ENCODE results near the gene ME3.
A peak's percentile ranks its signal among the peaks of the same experiment; 100 is the strongest.

The ME3 gene

DNA sequence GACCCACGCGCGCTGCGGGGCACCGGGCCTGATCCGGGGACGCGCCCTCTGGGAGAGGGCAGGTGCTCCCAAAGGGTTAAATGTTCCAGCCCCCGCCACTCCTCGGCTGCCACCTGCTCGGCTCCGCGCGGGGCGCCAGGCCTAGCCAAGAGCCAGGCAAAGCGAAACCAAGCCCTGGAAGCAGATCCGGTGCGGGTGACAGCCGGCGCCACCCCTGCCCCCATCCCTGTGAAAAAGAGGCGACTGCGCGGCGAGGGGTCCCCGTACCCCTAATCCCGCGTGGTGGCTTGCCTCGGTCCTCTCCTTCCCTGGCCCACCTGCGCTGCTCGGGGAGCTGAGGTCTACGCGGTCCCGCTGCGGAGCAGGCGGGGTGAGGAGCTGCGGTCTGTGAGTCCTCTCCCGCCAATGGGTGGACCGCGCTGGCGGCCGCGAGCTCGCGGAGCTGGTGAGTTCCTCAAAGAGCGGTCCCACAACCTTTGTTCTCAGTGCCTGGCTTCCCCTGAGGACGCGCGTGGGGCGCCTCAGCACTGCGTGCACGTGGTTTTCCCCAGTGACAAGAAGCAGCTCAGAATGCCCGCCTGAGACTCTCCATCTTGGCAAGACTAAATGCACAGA, at the start of gene ME3:
TSS of gene ME3 (minus strand) at position 610 of the 615 bp plus-strand sequence.
- ATAC-seq (peak; percentile 16), DNase-seq (peak; percentile 31)
- H3K36me3 Mint-ChIP-seq (ENCODE audit: low read depth) = no peaks in the 10 kb centered on the region
- H3K4me1 Mint-ChIP-seq = peaks cover 8% of the 10 kb centered on the region
- H3K27me3 Mint-ChIP-seq = peaks cover 48% of the 10 kb centered on the region
- H3K4me3 Mint-ChIP-seq = peak within 1 kb of the TSS; percentile 70
- H3K9me3 Mint-ChIP-seq = no peaks in the 10 kb centered on the region
- H3K27ac Mint-ChIP-seq = peak within 1 kb of the TSS; percentile 13

DNA sequence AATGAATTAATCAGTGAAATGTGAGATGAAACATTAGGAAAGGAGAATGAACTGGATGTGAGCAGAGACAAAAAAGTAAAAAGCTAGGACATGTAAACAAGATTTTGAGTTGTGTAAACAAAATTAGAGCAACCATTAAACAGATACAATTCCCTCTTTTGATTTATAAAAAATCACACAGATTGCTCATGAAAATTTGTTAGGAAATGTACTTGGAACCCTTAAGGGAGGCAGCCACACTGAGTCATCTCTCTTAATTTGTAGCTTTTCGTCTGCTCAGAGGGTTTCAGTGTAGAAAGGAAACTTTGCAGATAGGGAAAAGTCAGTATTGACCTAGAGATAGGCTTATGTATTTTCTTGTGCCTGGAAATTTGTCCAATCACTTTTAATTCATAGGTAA, 49.6 kb upstream of the ME3 start:
- Mint-ChIP-seq H3K27me3 (peaks cover 10% of the 10 kb centered on the region), H3K9me3 (peaks cover 21% of the 10 kb centered on the region), H3K36me3 (ENCODE audit: low read depth) (no peaks in the 10 kb centered on the region), H3K4me3 (no peak overlapping the region), H3K27ac (no peak overlapping the region), H3K4me1 (no peaks in the 10 kb centered on the region)
- DNase-seq = no peak
- ATAC-seq = no peak

GRCh38 chr11:86720546-86720945, 48.1 kb upstream of the ME3 start:
- ATAC-seq (no peak), DNase-seq (no peak)
- Mint-ChIP-seq H3K4me1 (no peaks in the 10 kb centered on the region), H3K4me3 (no peak overlapping the region), H3K27me3 (peaks cover 10% of the 10 kb centered on the region), H3K27ac (no peak overlapping the region), H3K9me3 (peaks cover 21% of the 10 kb centered on the region), H3K36me3 (ENCODE audit: low read depth) (no peaks in the 10 kb centered on the region)

DNA sequence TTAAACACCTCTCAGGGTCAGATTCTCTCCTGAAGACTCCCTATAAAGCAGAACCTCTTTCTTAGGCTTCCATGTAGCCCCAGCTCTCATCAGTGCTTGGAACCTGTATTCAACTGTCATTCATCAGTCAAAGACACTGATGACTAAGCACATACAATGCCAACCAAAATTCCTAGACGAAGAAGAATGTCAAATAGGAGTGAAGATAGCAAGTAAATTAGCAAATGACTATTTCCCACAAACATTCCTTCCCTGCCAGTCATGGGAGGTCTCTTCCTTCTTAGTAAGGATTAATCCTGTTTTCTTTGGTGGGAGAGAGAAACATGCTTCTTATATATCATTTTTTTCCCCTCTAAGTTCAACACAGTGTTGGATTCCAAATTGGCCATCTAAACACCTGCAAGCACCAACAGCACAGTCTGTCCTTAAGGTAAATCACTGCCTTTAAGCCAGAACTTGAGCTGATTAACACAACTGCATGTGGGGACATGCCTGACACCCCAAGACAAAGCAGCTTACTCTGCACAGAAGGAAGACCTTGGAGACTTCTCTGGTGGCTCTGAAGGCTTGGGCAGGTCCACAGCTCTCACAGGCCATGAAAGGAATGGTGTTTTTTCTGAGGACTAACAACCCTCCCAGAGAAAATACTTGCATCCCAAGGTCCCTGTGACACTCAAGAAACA, 47.5 kb upstream of the ME3 start:
- ATAC-seq = no peak
- DNase-seq = no peak

DNA sequence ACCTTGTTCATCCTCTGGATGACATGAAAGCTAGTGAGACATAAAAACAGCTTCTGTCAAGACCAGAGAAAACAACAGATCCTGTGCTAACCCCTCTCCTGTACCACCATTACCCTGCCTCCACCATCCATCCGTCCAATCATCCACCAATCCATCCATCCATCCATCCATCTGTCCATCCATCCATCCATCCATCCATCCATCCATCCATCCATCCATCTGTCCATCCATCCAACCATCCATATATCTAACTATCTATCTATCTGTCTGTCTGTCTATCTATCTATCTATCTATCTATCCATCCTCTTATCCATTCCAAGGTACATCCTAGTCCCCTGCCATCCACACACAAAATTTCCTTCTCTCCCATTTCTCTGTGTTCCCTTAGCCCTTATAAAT, 46.6 kb upstream of the ME3 start:
- Mint-ChIP-seq H3K27ac (no peak overlapping the region), H3K27me3 (peaks cover 10% of the 10 kb centered on the region), H3K9me3 (peaks cover 21% of the 10 kb centered on the region), H3K4me1 (no peaks in the 10 kb centered on the region), H3K4me3 (no peak overlapping the region), H3K36me3 (ENCODE audit: low read depth) (no peaks in the 10 kb centered on the region)
- DNase-seq = no peak
- ATAC-seq = no peak

More for the DNA sequence above, 47.5 kb upstream of the ME3 start:
- H3K27me3 Mint-ChIP-seq = peaks cover 10% of the 10 kb centered on the region
- H3K4me1 Mint-ChIP-seq = no peaks in the 10 kb centered on the region
- H3K27ac Mint-ChIP-seq = no peak overlapping the region
- H3K9me3 Mint-ChIP-seq = peaks cover 21% of the 10 kb centered on the region
- H3K4me3 Mint-ChIP-seq = no peak overlapping the region
- no peaks in the 10 kb centered on the region for H3K36me3 Mint-ChIP-seq (ENCODE audit: low read depth)

DNA sequence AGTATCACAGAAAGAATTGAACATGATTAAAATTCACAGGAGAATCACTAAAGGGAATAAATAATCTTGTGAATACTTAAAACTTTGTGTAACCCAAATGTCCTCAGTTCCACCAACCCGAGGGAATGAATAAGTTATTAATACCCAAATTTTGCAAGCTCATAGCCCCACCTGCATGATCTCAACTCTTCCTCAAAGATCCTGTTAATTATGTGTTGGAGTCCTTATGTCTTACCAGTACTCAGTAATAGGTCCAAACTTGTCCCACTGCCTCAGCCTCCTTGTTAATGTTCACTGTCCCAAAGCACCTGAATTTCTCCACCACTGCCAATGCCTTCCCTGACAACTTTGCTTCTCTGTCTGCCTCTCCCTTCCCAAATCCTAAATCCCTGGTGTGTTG, 46.1 kb upstream of the ME3 start:
- no peak for ATAC-seq
- Mint-ChIP-seq H3K4me1 (no peaks in the 10 kb centered on the region), H3K36me3 (ENCODE audit: low read depth) (no peaks in the 10 kb centered on the region), H3K4me3 (no peak overlapping the region), H3K9me3 (peaks cover 20% of the 10 kb centered on the region), H3K27ac (no peak overlapping the region), H3K27me3 (peaks cover 10% of the 10 kb centered on the region)
- DNase-seq = no peak

GRCh38 chr11:86717817-86718501, 45.5 kb upstream of the ME3 start:
- Mint-ChIP-seq H3K4me1 (no peaks in the 10 kb centered on the region), H3K27me3 (peaks cover 10% of the 10 kb centered on the region), H3K36me3 (ENCODE audit: low read depth) (no peaks in the 10 kb centered on the region), H3K9me3 (peaks cover 15% of the 10 kb centered on the region), H3K27ac (no peak overlapping the region), H3K4me3 (no peak overlapping the region)
- ATAC-seq (no peak), DNase-seq (no peak)

DNA sequence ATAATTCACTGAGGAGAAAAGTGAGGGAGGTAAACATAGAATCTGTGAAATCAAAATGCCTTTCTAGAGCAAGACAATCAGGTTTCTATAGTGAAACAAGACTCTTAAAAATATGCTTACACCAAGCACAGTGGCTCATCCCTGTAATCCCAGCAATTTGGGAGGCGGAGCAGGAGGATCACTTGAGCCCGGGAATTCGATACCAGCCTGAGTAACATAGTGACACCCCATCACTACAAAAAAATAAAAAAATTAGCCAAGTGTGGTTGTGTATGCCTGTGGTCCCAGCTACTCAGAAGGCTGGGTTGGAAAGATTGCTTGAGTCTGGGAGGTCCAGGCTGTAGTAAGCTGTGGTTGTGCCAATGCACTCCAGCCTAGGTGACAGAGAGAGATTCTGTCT, 43.2 kb upstream of the ME3 start:
- DNase-seq (no peak), ATAC-seq (no peak)
- H3K27me3 Mint-ChIP-seq = peaks cover 8% of the 10 kb centered on the region
- H3K4me3 Mint-ChIP-seq = no peak overlapping the region
- no peak overlapping the region for H3K27ac Mint-ChIP-seq
- no peaks in the 10 kb centered on the region for H3K4me1 Mint-ChIP-seq
- no peaks in the 10 kb centered on the region for H3K9me3 Mint-ChIP-seq
- no peaks in the 10 kb centered on the region for H3K36me3 Mint-ChIP-seq (ENCODE audit: low read depth)

- ATAC-seq (no peak), DNase-seq (no peak)
- H3K27me3 Mint-ChIP-seq = peaks cover 6% of the 10 kb centered on the region
- H3K4me1 Mint-ChIP-seq = no peaks in the 10 kb centered on the region
- peaks cover 4% of the 10 kb centered on the region for H3K9me3 Mint-ChIP-seq
- no peak overlapping the region for H3K4me3 Mint-ChIP-seq
- H3K36me3 Mint-ChIP-seq (ENCODE audit: low read depth) = no peaks in the 10 kb centered on the region
- no peak overlapping the region for H3K27ac Mint-ChIP-seq
Observed at GRCh38 chr11:86713552-86713951, 41.1 kb upstream of the ME3 start.

GRCh38 chr11:86710936-86711335, 38.5 kb upstream of the ME3 start:
- Mint-ChIP-seq H3K27ac (no peak overlapping the region), H3K9me3 (peaks cover 4% of the 10 kb centered on the region), H3K4me1 (no peaks in the 10 kb centered on the region), H3K4me3 (no peak overlapping the region), H3K27me3 (peaks cover 9% of the 10 kb centered on the region), H3K36me3 (ENCODE audit: low read depth) (no peaks in the 10 kb centered on the region)
- ATAC-seq (no peak), DNase-seq (no peak)

DNA sequence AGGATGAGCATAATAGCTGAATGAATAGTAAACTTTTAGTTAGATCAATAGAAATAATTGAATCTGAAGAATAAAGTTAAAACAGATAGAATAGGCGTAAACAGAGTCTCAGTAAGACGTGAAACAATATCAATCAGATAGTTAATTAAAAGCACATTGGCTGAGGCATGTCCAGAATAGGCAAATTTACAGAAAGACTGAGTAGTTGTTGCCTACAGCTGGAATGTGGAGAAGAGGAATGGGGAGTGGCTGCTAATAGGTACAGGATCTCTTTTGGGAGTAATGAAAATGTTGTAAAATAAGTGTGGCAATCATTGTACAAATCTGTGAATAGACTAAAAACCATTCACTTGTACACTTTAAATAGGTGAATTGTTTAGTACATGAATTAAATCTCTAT, 36.3 kb upstream of the ME3 start:
- ATAC-seq = no peak
- H3K4me1 Mint-ChIP-seq = no peaks in the 10 kb centered on the region
- H3K27ac Mint-ChIP-seq = no peak overlapping the region
- no peak overlapping the region for H3K4me3 Mint-ChIP-seq
- peaks cover 4% of the 10 kb centered on the region for H3K9me3 Mint-ChIP-seq
- H3K36me3 Mint-ChIP-seq (ENCODE audit: low read depth) = no peaks in the 10 kb centered on the region
- peaks cover 12% of the 10 kb centered on the region for H3K27me3 Mint-ChIP-seq
- DNase-seq = no peak

DNA sequence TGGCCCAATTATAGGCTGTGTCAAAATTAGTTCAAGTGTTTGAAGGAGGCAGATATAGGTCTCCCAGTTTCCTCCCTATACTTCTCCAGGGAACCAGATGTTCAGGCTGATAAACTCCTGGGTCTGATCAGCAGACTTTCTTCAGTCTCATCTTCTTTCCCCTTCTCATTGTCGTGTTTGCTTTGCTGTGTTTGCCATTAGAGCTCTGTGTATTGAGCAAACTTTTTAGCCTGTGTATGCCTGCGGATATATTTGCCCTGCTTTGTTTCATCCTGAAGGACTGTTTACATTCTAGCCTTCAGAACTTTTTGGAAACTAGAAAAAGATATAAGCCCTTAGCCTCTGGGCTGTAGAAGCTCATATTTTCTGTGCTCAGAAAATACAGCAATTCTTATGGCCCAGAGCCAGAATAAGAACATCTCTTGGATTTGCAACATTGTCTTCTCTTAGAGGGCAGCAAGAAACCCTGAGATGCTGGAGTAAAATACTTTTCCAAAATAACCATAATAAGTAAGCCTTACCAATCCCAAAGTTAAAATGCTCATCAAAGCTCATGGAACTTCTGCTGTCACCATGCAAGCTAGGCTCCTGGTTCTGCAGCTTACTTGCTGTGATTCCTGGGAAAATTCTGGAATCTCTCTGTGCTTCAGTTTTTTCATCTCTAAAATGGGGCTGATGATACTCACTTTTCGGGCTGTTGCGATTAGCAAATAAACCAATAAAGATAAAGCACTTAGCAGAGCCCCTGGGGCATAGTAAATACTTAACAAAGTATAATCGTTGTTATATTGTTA, 34.1 kb upstream of the ME3 start:
- H3K27me3 Mint-ChIP-seq = peaks cover 12% of the 10 kb centered on the region
- no peak overlapping the region for H3K4me3 Mint-ChIP-seq
- no peaks in the 10 kb centered on the region for H3K36me3 Mint-ChIP-seq (ENCODE audit: low read depth)
- ATAC-seq (no peak), DNase-seq (no peak)
- no peaks in the 10 kb centered on the region for H3K4me1 Mint-ChIP-seq
- H3K9me3 Mint-ChIP-seq = peaks cover 4% of the 10 kb centered on the region
- H3K27ac Mint-ChIP-seq = no peak overlapping the region

GRCh38 chr11:86704710-86705109, 32.3 kb upstream of the ME3 start:
- Mint-ChIP-seq H3K4me1 (no peaks in the 10 kb centered on the region), H3K4me3 (no peak overlapping the region), H3K9me3 (peaks cover under 1% of the 10 kb centered on the region), H3K27ac (no peak overlapping the region), H3K27me3 (peaks cover 12% of the 10 kb centered on the region), H3K36me3 (ENCODE audit: low read depth) (no peaks in the 10 kb centered on the region)
- DNase-seq = no peak
- no peak for ATAC-seq

DNA sequence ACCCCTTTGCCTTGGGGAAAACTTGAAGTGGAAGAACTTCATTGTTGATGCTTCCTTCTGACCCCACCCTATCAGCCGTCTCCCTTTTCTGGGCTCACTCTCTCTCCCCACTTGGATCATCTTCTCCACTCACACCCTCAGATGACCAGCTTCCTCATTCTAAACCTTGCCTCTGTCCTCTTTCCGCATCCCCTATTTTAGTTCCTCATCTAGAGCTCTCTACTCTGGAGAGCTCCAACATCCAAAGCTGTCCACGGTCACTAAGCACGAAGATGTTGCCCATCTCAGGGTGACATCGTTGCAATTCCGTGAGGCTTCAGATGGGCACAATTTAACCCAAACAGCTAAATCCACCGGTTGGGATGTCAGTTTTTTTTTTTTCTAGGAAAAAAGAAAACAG, 31.6 kb upstream of the ME3 start:
- DNase-seq = no peak
- Mint-ChIP-seq H3K36me3 (ENCODE audit: low read depth) (no peaks in the 10 kb centered on the region), H3K4me1 (no peaks in the 10 kb centered on the region), H3K27ac (no peak overlapping the region), H3K4me3 (no peak overlapping the region), H3K27me3 (peaks cover 13% of the 10 kb centered on the region), H3K9me3 (no peaks in the 10 kb centered on the region)
- ATAC-seq = no peak
